RWPE2 (cell line): ENCODE measurements around the gene CSRNP3.

Source experiments
- ATAC-seq: fragments of 200-7000 bp; cut with Tn5 transposase; 3 replicates; pipeline ENCODE4 v1.9.1; 2021; ENCODE audit warnings: low read depth
- DNase-seq: peaks from one replicate; pipeline ENCODE4 v3.0.0-alpha.2; 2020; ENCODE audit warnings: low spot score
- H3K27ac ChIP-seq: fragments of 450-650 bp; 2 replicates; pipeline ENCODE4 v1.5.1; 2017; ENCODE audit warnings: mild to moderate bottlenecking; ENCODE audit not compliant: poor library complexity, severe bottlenecking
- H3K27me3 ChIP-seq: fragments of 250-450 bp; sonication (Bioruptor Pico); 2 replicates; pipeline ENCODE4 v1.5.1; 2021; ENCODE audit warnings: mild to moderate bottlenecking, moderate library complexity; ENCODE audit not compliant: insufficient read depth, poor library complexity, severe bottlenecking
- H3K36me3 ChIP-seq: fragments of 250-450 bp; sonication (Bioruptor Pico); 2 replicates; pipeline ENCODE4 v1.5.1; 2020; ENCODE audit warnings: low read depth, mild to moderate bottlenecking, moderate library complexity
- H3K4me1 ChIP-seq: fragments of 250-450 bp; sonication (Bioruptor Pico); 2 replicates; pipeline ENCODE4 v1.5.1; 2021; ENCODE audit warnings: mild to moderate bottlenecking, moderate library complexity; ENCODE audit not compliant: insufficient read depth, poor library complexity, severe bottlenecking
- H3K4me3 ChIP-seq: fragments of 250-450 bp; sonication (Bioruptor Pico); 2 replicates; pipeline ENCODE4 v1.5.1; 2021; ENCODE audit warnings: mild to moderate bottlenecking, moderate library complexity; ENCODE audit not compliant: severe bottlenecking
- H3K9me3 ChIP-seq: fragments of 250-450 bp; sonication (Bioruptor Pico); 2 replicates; pipeline ENCODE4 v1.5.1; 2021; ENCODE audit warnings: mild to moderate bottlenecking, moderate library complexity; ENCODE audit not compliant: severe bottlenecking
- CTCF ChIP-seq: fragments of 450-650 bp; IDR thresholded peaks from one replicate; pipeline ENCODE4 v1.5.1; 2017; ENCODE audit warnings: mild to moderate bottlenecking, moderate library complexity; ENCODE audit not compliant: poor library complexity, severe bottlenecking

The CSRNP3 gene

GRCh38 chr2:165428926-165429325, 40.6 kb upstream of the CSRNP3 start:
- H3K36me3 ChIP-seq: no peaks in the 10 kb centered on the region
- no peak overlapping the region for H3K4me3 ChIP-seq
- no peak for ATAC-seq
- H3K9me3 ChIP-seq: no peaks in the 10 kb centered on the region
- H3K27ac ChIP-seq: no peak overlapping the region
- no peaks in the 10 kb centered on the region for H3K4me1 ChIP-seq
- H3K27me3 ChIP-seq: no peaks in the 10 kb centered on the region
- DNase-seq: no peak
- TF ChIP-seq CTCF: no peak

GRCh38 chr2:165431014-165431413, 38.5 kb upstream of the CSRNP3 start:
- Histone ChIP-seq H3K4me3 (no peak overlapping the region), H3K4me1 (no peaks in the 10 kb centered on the region)
- no peak for ATAC-seq

GRCh38 chr2:165432234-165432966, 37.1 kb upstream of the CSRNP3 start:
- no peak for TF ChIP-seq CTCF
- DNase-seq: no peak
- Histone ChIP-seq H3K27ac (no peak overlapping the region), H3K27me3 (no peaks in the 10 kb centered on the region), H3K9me3 (no peaks in the 10 kb centered on the region), H3K4me1 (no peaks in the 10 kb centered on the region), H3K4me3 (no peak overlapping the region), H3K36me3 (no peaks in the 10 kb centered on the region)
- ATAC-seq: no peak

More at GRCh38 chr2:165431014-165431413, 38.5 kb upstream of the CSRNP3 start:
- Histone ChIP-seq H3K9me3 (no peaks in the 10 kb centered on the region), H3K27ac (no peak overlapping the region), H3K27me3 (no peaks in the 10 kb centered on the region), H3K36me3 (no peaks in the 10 kb centered on the region)
- TF ChIP-seq CTCF: no peak
- DNase-seq: no peak

- no peak for TF ChIP-seq CTCF
- no peak for DNase-seq
- H3K27me3 ChIP-seq: no peaks in the 10 kb centered on the region
- H3K27ac ChIP-seq: no peak overlapping the region
- H3K9me3 ChIP-seq: no peaks in the 10 kb centered on the region
- no peaks in the 10 kb centered on the region for H3K36me3 ChIP-seq
- no peaks in the 10 kb centered on the region for H3K4me1 ChIP-seq
- no peak overlapping the region for H3K4me3 ChIP-seq
- ATAC-seq: no peak
These were observed 34.5 kb upstream of the CSRNP3 start for GRCh38 chr2:165434865-165435496.

GRCh38 chr2:165435611-165436010, 33.9 kb upstream of the CSRNP3 start:
- Histone ChIP-seq H3K4me1 (no peaks in the 10 kb centered on the region), H3K36me3 (no peaks in the 10 kb centered on the region), H3K4me3 (no peak overlapping the region), H3K9me3 (no peaks in the 10 kb centered on the region), H3K27ac (no peak overlapping the region), H3K27me3 (no peaks in the 10 kb centered on the region)
- DNase-seq: no peak
- no peak for ATAC-seq
- TF ChIP-seq CTCF: no peak
